Occipital lobe (tissue), 2 donors: ENCODE results near the gene POU2F2. TPM values are rescaled to one million over a fixed set of nuclear protein-coding genes. Genes with fewer than 3 reads are reported as not detected.

Experiments
- DNase-seq: peaks from one replicate; lab custom pipeline; 2025; lab: John Stamatoyannopoulos, UW
- total RNA-seq: library from RNA; depleted of rRNA; stranded (reverse); fragments of >200 nt; gene quantifications from one replicate; pipeline ENCODE4 v1.2.3, GENCODE V29; 2014

Gene POU2F2
- total RNA-seq, 1 donor from 2014 or later, result 3.0 TPM

DNA sequence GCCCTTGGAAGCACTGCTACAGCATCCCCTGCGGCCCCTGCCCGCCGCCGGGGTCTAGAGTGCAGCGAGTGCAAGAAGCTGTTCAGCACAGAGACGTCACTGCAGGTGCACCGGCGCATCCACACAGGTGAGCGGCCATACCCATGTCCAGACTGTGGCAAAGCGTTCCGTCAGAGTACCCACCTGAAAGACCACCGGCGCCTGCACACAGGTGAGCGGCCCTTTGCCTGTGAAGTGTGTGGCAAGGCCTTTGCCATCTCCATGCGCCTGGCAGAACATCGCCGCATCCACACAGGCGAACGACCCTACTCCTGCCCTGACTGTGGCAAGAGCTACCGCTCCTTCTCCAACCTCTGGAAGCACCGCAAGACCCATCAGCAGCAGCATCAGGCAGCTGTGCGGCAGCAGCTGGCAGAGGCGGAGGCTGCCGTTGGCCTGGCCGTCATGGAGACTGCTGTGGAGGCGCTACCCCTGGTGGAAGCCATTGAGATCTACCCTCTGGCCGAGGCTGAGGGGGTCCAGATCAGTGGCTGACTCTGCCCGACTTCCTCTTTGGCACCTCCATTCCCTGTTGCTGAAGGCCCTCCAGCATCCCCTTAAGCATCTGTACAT lies 51.4 kb downstream of the POU2F2 start:
- DNase-seq, result no peak

DNA sequence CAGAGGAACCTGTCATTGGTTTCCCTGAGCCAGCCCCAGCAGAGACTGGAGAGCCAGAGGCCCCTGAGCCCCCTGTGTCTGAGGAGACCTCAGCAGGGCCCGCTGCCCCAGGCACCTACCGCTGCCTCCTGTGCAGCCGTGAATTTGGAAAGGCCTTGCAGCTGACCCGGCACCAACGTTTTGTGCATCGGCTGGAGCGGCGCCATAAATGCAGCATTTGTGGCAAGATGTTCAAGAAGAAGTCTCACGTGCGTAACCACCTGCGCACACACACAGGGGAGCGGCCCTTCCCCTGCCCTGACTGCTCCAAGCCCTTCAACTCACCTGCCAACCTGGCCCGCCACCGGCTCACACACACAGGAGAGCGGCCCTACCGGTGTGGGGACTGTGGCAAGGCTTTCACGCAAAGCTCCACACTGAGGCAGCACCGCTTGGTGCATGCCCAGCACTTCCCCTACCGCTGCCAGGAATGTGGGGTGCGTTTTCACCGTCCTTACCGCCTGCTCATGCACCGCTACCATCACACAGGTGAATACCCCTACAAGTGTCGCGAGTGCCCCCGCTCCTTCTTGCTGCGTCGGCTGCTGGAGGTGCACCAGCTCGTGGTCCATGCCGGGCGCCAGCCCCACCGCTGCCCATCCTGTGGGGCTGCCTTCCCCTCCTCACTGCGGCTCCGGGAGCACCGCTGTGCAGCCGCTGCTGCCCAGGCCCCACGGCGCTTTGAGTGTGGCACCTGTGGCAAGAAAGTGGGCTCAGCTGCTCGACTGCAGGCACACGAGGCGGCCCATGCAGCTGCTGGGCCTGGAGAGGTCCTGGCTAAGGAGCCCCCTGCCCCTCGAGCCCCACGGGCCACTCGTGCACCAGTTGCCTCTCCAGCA lies 52.1 kb downstream of the POU2F2 start:
- DNase-seq, result no peak

DNA sequence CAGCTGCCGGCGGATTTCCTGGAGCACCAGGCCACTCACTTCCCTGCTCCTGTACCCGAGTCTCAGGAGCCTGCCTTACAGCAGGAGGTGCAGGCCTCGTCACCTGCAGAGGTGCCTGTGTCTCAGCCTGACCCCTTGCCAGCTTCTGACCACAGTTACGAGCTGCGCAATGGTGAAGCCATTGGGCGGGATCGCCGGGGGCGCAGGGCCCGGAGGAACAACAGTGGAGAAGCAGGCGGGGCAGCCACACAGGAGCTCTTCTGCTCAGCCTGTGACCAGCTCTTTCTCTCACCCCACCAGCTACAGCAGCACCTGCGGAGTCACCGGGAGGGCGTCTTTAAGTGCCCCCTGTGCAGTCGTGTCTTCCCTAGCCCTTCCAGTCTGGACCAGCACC lies 53.0 kb downstream of the POU2F2 start:
- DNase-seq, result no peak

DNA sequence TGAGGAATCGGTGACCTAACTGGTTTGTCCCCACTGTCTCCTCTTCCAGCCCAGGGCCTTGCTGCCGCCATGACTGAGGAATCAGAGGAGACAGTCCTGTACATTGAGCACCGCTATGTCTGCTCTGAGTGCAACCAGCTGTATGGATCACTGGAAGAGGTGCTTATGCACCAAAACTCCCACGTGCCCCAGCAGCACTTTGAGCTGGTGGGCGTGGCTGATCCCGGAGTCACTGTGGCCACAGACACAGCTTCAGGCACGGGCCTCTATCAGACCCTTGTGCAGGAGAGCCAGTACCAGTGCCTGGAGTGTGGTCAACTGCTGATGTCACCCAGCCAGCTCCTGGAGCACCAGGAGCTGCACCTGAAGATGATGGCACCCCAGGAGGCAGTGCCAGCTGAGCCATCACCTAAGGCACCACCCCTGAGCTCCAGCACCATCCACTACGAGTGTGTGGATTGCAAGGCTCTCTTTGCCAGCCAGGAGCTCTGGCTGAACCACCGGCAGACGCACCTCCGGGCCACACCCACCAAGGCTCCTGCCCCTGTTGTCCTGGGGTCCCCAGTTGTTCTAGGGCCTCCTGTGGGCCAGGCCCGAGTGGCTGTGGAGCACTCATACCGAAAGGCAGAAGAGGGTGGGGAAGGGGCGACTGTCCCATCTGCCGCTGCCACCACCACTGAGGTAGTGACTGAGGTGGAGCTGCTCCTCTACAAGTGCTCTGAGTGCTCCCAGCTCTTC lies 53.5 kb downstream of the POU2F2 start:
- DNase-seq, result no peak

- DNase-seq, result no peak
Measured at GRCh38 chr19:42078058-42078457, 54.2 kb downstream of the POU2F2 start.

- DNase-seq, result no peak
Measured at GRCh38 chr19:42076380-42076944, 55.8 kb downstream of the POU2F2 start.

DNA sequence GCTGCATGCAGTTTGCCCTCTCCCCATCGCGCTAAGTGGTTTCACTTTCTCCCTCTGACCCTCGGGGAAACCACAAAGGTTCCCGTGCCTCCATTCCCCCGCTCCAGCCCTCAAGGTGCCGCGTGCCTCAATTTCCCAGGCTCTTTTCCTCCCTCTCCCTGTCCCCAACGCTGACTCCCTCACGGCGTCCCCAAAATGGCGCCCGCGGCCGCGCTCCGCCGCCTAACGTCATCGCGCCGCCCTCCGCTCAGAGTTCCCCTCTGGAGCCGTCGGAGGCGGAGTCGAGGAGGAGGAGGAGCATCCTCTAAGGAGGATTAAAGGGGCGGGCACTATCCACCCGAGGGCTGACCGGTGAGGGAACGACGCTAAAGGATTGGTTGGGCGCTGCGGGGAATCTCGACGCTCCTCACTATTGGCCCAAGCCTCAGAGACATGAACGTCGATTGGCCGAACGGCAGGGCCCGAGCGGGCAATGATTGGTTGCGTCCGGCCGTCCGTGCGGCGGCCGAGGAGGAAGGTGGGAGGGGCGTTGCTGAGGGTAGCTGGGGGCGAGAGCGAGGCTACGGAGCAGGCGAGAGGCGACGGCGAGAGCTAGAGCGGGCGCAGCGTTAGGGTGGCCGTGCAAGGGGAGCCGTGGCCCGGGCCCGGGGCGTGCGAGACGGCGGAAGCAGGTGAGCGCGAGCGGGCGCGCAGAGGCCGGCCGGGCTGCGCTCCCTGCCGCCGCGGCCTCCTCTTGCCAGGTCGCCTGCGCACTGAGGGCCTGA lies 56.4 kb downstream of the POU2F2 start, which contains the start of gene ZNF574:
Gene ZNF574 (plus strand): TSS at position 551 of the 764 bp plus-strand sequence. CDS start 2,441 bp downstream, outside the sequence.
- peak; percentile 98 for DNase-seq

GRCh38 chr19:42075364-42075615 lies 57.0 kb downstream of the POU2F2 start:
- DNase-seq, result no peak

GRCh38 chr19:42074513-42075363 lies 57.5 kb downstream of the POU2F2 start:
- DNase-seq, result peak; percentile 22

GRCh38 chr19:42071247-42071646 lies 61.0 kb downstream of the POU2F2 start:
- DNase-seq, result no peak

GRCh38 chr19:42069619-42070351 lies 62.5 kb downstream of the POU2F2 start, which contains the start of gene GRIK5:
Gene GRIK5 (minus strand): TSS chr19:42070206. CDS start chr19:42065770, 4,436 bp downstream.
- peak; percentile 41 for DNase-seq

- DNase-seq, result no peak
Measured at GRCh38 chr19:42068756-42069571, 63.3 kb downstream of the POU2F2 start.

GRCh38 chr19:42068361-42068755 lies 63.9 kb downstream of the POU2F2 start:
- no peak for DNase-seq

- DNase-seq, result no peak
Measured at GRCh38 chr19:42067315-42067888, 64.8 kb downstream of the POU2F2 start.

DNA sequence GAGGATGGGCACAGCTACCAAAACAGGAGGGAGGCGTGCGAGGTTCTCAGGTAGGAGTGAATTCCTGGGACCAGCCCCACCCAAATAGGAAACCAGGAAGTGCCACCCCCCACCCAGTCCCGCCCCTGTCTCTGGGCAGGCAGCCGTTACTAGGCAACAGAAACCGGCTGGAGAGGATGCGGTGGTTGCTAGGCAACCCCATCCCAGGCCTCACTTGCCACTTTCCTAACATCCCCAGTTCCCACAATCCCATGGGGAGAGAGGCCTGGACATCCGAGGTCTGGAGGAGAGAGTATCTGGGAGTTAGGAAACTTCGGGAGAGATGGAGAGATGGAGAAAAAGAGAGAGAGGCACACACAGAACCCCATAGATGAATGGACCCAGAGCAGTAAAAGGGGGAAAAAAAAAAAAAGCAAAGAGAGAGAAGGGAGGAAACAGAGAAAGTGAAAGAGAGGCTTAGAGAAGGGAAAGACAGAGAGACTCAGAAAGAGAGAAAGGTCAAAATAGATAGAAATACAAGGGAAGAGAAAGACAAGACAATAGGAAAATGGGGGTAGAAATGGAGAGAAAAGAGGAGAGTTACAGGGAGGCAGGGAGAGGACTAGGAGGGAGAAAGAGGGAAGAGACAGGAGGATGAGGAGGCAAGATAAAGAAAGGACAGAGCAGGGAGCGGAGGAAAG lies 66.0 kb downstream of the POU2F2 start:
- DNase-seq, result peak; percentile 39

- DNase-seq, result no peak
Measured at GRCh38 chr19:42065511-42065910, 66.7 kb downstream of the POU2F2 start.

GRCh38 chr19:42065051-42065450 lies 67.2 kb downstream of the POU2F2 start:
- DNase-seq, result no peak

- DNase-seq, result no peak
Measured at GRCh38 chr19:42064432-42064831, 67.8 kb downstream of the POU2F2 start.
